Activated naive CD8-positive, alpha-beta T cell treated with anti-CD3 and anti-CD28 coated beads, Interleukin-2, amount 50 U/mL, for 16 hours (primary cell): ENCODE results near the gene WDR45.

Source experiments
- DNase-seq: peaks from one replicate; pipeline ENCODE4 v3.0.0-alpha.2; 2020; ENCODE audit warnings: low read depth, low spot score

Gene WDR45

DNA sequence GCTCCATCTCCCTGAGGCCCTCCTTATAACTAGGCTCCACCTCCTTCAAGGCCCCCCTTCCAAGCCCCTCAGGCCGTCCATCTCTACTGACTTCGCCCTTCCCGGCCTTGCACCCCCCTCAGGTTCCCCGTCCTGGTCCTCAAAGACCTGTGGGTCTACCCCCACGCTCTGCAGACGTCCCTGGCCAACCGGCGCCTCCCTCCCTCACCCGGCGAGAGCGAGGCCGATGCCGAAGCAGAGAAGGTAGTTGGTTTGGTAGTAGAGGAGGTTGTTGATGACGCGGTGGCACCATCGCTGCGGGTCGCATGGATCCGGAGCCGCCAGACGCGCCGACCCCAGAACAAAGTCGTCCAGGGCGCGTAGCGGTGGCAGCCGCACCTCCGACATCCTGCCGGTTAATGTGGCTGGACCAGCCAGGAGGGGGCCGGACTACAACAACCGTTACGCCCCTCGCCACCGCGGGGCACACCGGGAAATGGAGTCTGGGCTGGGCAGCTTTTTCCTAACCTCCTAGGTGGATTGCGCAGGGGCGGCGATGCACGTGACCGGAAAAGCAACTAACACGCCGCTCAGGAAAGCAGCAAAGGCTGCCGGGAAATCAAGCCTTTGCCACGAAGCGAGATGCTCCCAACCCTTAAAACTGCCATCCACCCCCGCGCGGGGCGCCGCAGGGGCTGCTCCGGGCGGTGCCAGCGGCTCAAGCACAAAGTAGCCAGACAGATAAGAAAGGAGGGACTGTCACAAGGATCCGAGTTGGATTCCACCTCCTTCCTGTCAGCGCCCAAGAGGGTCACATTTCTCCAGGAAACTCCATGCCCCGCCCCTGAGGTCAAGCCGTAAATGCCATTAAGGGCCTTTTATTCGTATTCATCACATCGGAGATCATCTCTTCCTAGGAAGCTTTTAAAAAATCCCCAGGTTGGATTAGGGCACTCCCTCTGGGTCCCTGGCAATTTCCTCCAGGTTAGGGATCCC, 5.8 kb downstream of the WDR45 start, which contains the start of gene PRAF2:
PRAF2 (minus strand) TSS at position 402 of the 975 bp plus-strand sequence; CDS start at position 387, 15 bp downstream.
- peak; percentile 71 for DNase-seq

DNA sequence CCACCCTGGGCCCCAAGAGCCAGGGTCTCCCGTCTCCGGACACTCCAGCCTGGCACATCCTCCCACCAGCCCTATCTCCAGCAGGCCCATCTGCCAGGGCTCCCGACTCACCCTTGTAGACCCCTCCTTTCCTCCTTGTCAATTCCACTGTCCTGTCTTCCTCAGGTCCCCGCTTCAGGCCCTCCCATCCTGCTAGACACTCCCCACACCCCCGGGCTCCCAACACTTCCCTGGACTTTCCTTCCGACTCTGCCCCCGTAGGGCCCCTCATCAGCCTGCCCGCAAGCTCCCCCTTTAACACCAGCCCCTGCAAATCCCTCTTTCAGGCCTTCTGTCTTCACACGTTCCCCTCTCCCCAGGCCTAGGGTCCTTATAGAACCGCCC, 7.0 kb downstream of the WDR45 start:
- no peak for DNase-seq

- DNase-seq, result no peak
Observed at GRCh38 chrX:49071877-49072711, 7.6 kb downstream of the WDR45 start.

- no peak for DNase-seq
Observed at GRCh38 chrX:49070988-49071387, 8.7 kb downstream of the WDR45 start.

DNA sequence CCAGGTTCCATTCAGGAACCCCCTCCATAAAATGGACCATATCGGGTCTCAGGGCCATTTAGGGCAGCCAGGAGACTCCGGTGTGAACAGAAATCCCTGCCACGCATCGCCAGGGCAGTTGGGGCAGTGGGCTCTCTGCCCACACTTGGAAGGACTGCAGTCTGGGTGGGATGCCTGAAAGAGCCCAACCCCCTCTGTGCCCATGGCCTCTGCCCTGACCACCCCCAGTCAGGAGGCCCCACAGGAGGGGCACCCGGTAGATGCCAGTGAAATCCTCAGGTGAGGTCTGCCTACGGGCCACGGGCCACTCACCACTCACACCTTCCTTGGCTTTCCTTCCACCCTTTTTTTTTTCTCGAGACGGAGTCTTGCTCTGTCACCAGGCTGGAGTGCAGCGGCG, 10.6 kb downstream of the WDR45 start:
- DNase-seq, result no peak

GRCh38 chrX:49067285-49068120, 12.2 kb downstream of the WDR45 start:
- DNase-seq, result no peak

- no peak for DNase-seq
Observed at GRCh38 chrX:49066690-49067089, 13.0 kb downstream of the WDR45 start.

DNA sequence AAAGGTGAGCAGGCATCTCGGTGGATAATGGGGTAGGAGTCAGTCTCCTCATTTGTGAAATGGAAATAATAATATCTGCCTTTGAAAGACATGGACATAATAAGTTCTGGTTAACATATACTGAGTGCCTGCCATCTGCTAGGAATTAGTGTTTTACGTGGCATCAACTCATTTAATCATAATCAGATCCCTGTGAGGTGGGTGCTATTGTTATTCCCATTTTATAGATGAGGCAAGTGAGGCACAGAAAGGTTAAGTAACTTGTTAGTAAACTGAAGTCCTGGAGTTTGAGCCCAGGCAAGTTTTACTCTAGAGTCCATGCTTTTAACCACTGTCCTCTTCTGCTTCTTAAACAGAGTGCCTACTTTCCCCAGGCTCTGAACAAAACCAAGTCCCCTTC, 13.4 kb downstream of the WDR45 start:
- no peak for DNase-seq

- DNase-seq, result no peak
Observed at GRCh38 chrX:49064735-49065134, 15.0 kb downstream of the WDR45 start.

DNA sequence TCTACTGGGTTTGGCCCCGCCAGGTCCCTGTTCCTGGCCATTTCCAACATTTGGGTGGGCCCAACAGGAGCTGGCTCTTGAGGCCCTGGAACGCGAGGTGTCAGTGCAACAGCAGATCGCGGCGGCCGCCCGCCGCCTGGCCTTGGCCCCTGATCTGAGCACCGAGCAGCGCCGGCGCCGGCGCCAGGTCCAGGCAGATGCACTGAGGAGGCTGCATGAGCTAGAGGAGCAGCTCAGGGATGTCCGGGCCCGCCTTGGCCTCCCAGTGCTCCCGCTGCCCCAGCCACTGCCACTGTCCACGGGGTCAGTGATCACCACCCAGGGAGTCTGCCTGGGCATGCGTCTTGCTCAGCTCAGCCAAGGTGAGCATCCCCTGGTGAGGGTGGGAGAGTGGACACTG, 15.4 kb downstream of the WDR45 start:
- DNase-seq, result no peak

GRCh38 chrX:49063715-49064114, 16.0 kb downstream of the WDR45 start:
- DNase-seq, result no peak

DNA sequence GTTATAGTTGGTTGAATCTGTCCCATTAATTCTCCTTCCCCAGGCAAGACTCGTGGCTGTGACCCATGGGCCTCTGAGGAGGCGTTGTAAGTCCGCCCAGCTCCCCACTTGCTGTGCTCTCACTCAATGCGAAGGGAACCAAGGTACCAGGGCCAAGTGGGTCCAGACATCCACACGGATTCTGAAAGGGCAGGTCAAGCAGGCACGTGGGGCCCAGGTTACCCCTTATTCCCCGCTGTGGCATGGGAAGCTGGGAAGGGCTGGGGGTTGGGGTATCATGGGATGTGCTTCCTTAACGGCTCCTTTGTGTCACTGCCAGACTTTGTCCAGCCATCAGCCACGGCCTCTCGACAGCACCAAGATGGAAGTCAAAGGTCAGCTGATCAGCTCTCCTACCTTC, 17.8 kb downstream of the WDR45 start:
- no peak for DNase-seq

DNA sequence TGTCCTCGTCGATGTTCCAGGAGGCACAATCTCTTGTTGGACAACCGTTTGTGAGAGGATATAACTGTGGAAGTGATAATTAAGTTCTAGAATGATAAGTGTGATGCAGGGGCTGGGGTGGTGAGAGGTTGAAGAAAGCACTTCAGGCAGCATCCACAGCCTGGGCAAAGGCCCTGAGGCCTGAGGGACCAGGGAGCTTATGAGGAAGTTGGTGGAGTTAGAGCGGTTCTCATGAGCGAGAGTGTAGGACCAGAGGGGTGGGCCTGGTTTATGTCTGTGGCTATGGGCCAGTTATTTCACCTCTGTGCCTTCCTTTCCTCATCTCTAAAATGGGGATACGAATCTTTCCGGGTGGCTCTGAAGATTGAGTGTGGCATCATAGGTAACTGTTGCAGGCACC, 18.2 kb downstream of the WDR45 start:
- DNase-seq, result no peak

DNA sequence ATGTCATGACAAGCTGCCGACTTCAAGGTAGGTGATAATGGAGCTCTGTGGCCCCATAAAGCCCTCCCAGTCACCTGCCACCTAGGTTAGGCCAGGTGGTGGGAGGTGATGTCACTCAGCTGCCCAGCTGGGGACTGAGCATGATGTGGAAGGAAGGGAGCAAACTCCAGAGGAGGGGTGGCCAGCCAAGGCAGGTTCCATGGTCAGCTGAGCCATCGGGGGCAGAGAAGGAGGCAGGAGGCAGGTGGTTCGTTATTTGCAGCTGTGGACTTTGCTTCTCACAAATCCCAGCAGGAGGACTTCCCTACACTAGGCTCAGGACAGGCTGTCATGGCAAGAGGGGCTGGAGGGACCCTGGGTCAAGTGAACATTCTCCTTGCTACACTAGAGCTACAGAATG, 18.8 kb downstream of the WDR45 start:
- no peak for DNase-seq

DNA sequence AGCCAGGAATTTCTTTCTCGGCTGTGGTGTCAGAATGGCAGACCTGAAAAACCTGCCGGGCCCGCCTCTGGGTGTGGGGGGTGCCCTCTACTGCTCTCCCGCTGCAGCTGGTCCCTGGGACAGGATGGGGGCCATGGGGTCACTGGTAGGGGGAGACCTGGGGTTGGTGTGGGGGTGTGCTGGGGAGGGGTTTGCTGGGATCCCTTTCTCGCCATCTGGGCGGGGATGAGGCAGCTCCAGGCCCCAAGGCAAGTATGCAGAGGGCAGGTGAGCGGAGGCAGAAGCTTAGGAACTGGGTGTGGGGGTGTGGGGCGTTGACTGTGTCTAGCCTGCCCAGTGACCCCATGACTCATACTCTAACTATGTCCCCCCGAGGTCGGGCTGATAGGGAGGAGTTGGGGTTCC, 20.0 kb downstream of the WDR45 start:
- DNase-seq, result no peak

DNA sequence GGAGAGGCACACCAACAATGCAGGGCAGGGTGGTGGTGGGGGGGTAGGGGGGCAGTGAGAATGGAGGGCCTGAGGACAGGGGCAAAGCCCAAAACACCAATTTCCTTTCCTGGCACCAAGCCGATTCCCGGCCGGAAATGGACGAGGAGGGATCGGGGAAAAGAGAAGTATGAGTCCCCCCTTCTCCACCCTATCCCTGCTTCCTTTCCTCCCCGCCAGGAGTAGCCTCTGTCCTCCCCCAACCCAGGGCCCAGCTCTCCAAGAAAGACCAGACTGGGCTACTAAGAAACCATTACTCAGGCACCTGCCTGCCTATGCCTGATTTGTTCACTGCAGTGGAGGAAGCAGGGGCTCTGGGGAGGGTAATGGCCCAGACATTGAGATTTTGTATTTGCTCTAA, 20.5 kb downstream of the WDR45 start:
- DNase-seq, result no peak

- no peak for DNase-seq
Observed at GRCh38 chrX:49058794-49059193, 20.9 kb downstream of the WDR45 start, which contains the start of gene CCDC120. Gene CCDC120, plus strand, starts transcription at chrX:49058999. Its CDS starts 3,043 bp downstream, at chrX:49062042.

GRCh38 chrX:49054073-49054762, 25.5 kb downstream of the WDR45 start:
- DNase-seq, result no peak

GRCh38 chrX:49053223-49054072, 26.2 kb downstream of the WDR45 start:
- peak; percentile 26 for DNase-seq

- DNase-seq, result no peak
Observed at GRCh38 chrX:49043987-49044281, 35.8 kb downstream of the WDR45 start.
